HuH-7 (cell line): ENCODE data around the gene APOA4.
"Not testable (repeated sequence)": the region's sequence is repeated elsewhere in the genome, so short reads cannot be mapped to it uniquely, and the experiment has no call there.

Experiments used
- DNase-seq: peaks from one replicate; pipeline ENCODE4 v3.0.0; 2011; ENCODE audit warnings: low spot score

Gene APOA4

DNA sequence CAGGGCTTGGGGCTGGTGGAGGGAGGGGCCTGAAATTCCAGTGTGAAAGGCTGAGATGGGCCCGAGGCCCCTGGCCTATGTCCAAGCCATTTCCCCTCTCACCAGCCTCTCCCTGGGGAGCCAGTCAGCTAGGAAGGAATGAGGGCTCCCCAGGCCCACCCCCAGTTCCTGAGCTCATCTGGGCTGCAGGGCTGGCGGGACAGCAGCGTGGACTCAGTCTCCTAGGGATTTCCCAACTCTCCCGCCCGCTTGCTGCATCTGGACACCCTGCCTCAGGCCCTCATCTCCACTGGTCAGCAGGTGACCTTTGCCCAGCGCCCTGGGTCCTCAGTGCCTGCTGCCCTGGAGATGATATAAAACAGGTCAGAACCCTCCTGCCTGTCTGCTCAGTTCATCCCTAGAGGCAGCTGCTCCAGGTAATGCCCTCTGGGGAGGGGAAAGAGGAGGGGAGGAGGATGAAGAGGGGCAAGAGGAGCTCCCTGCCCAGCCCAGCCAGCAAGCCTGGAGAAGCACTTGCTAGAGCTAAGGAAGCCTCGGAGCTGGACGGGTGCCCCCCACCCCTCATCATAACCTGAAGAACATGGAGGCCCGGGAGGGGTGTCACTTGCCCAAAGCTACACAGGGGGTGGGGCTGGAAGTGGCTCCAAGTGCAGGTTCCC, 6.5 kb upstream of the APOA4 start, which contains the start of gene APOC3:
Gene APOC3 (plus strand): TSS at position 383 of the 659 bp plus-strand sequence. CDS start 676 bp downstream, outside the sequence.
- peak; percentile 66 for DNase-seq

DNA sequence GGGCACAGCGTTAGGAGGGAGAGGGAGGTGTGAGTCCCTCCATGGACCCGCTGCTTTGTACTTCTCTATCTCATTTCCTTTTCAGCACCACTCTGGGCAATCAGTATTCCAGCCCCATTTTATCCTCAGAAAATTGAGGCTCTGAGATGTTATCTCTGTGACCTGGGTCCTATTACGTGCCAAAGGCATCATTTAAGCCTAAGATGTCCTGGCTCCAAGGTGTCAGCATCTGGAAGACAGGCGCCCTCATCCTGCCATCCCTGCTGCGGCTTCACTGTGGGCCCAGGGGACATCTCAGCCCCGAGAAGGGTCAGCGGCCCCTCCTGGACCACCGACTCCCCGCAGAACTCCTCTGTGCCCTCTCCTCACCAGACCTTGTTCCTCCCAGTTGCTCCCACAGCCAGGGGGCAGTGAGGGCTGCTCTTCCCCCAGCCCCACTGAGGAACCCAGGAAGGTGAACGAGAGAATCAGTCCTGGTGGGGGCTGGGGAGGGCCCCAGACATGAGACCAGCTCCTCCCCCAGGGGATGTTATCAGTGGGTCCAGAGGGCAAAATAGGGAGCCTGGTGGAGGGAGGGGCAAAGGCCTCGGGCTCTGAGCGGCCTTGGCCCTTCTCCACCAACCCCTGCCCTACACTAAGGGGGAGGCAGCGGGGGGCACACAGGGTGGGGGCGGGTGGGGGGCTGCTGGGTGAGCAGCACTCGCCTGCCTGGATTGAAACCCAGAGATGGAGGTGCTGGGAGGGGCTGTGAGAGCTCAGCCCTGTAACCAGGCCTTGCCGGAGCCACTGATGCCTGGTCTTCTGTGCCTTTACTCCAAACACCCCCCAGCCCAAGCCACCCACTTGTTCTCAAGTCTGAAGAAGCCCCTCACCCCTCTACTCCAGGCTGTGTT, 5.8 kb upstream of the APOA4 start:
- peak; percentile 71 for DNase-seq

DNA sequence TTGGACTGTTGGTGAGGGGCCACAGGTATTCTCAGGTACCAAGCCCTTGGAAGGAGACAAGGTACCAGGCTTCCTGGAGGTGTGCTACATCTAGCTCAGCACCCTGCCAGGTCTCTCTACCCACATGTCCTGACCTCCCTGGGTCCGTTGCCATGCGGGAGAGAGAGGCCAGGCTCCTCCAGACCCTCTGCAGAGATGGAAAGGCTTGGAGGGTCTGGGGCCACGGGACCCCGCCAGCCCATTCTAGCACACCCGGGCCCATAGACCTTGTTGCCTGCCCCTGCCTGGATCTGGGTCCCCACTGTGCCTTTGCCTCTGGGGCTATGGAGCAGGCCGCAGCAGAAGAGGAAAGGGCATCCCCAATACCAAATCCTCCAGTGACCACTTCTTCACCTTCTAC, 4.4 kb upstream of the APOA4 start:
- DNase-seq = no peak

DNA sequence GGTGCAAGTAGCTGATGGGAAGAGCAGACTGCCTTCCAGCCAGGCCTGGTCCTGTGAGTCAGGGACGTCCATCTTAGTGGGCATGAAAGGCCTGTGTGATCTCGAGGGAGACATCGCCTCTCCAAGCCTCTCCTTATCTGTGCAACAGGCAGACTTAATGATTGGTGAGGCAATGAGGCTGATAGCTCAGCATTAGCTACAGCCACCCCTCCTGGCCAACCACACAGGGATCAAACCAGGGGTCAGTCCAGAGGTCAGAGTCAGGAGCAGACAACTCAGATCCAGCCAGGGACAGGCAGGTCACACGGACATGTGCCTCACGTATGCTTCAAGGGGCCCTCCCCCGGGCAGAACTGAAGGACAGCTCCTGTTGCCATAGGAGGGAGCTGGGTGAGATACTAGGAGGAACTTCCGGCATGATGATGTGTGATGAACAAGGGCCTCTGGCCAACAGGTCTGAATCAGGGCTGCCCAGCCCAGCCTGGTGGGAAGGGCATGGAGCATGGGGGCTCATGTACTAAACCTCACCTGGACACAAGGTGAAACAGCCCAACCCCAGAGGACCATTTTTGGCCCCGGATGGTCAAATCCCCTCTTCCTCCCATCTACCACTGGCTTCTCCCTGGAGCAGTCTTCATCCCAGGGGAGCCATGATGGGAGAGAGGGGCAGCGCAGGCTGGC, 3.8 kb upstream of the APOA4 start:
- peak; percentile 84 for DNase-seq

DNA sequence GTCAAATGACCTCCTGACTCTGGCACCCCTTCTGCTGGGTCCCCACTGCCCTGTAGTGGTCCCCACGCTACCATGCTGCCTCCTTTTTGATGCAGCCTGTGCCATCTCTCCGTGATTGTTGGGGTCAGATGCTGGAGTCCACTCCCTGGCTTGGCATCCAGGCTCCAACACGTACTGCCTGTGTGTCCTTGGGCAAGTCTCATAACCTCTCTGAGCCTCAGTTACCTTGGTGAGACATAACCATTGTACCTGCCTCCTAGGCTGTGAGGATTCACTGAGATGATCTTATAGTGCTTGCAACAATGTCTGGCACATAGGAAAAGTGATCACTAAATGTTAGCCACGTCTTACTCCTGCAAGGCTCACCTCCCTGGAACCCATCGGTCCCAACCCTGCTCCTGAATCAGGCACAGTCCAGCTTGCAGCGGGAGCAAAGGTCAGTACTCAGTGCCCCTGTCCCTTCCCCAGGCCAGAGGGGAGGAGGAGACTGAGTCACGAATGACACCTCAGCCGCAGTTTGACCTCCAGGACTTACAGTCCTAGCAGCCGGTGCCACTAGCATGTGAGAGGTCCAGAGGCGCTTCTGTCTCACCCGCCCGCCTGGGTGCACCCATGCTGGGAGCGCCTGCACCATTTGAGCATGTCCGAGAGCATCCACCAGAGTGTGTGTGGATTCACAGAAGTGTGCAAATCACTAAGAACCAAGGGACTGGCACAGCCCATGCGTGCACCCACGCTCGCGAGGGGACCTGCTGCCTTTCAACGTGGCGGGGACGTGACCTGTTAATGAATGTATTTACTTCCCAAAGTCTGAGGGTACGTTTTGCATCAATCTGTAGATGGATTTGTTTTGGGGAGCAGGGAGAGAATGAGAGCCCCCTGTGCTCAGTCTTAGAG, 3.0 kb upstream of the APOA4 start:
- no peak for DNase-seq

DNA sequence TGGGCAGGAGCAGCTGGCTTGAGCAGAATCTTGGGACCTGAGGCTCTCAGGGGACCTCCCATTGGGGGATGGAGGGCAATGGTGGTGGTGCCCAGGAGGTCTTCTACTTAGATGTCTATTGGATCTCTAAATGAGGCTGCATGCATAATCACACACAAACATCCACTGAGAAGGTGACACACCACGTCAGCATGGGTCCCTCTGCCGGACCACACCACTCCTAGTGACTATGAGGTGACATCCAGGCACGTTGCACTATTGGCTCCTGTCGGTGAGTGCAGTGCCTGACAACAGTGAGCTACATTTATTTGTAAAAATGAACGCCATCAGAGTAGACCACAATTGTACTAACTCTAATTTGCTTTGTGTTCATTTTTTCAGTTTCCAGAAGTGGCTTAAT, 2.3 kb upstream of the APOA4 start:
- no peak for DNase-seq

DNA sequence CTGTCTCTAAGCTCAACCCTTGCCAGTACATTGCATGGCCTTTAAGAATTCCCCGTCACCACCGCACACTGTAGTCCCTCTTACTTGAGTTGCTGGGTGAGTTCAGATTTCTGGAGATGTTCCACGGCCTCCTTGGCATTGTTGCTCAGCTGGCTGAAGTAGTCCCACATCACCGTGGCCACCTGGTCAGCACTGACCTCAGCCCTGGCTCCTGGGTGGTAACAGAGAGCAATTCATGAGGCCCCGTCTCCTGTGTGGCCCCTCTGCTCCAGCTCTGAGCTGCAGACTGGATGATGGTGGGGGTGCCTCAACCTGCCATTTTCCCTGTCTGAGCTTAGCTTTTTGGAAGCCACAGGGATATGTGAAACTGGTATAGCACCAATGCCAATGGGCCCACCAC, 529 bp downstream of the APOA4 start:
- no peak for DNase-seq

DNA sequence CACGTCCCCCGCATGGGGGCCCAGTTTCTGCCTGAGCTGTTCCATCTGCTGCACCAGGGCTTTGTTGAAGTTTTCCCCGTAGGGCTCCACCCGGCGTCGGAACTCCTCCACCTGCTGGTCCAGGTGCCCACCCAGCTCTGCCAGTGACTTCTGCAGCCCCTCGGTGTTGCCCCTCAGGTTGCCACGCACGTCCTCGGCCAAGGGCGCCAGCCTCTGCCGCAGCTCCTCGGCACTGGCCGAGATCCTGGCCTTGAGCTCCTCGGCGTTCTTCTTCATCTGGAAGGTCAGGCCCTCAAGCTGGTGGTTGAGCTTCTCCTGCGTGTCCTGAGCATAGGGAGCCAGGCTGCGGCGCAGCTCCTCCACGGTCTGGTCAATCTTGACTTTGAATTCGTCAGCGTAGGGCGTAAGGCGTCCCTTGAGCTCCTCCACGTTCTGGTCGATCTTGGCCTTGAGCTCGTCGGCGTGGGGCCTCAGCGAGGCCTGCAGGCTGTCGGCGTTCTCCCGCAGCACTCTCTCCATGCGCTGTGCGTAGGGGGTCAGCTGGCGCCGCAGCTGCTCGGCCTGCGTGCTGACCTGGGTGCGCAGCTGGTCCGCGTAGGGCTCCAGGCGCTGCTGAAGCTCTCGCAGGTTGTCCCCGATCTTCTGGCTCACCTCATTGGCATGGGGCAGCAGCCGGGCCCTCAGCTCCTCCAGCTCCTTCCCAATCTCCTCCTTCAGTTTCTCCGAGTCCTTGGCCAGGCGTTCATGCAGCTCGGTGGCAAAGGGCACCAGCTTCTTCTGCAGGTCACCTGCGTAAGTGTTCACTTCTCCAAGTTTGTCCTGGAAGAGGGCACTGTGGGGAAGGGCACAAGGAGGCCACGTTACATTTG, 1.8 kb downstream of the APOA4 start:
- no peak for DNase-seq

DNA sequence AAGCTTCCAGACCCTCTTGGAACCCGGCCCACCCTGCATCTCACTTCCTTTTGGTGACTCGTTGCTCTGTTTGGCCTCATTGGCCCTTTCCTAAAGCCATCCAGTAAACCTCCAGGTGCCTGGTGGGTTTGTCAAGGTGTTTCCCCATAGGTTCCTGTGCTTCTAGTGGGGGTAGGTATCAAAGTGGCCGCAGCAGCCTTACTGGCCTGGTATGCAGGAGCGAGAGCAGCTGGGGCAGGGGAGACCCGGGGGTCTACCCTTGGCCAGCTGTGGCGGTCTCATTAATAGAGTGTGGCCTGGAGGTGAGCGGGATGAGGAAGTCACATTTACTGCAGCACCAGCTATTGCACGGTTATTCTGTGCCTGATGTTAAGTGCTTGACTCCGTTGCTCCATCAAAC, 4.1 kb downstream of the APOA4 start:
- DNase-seq = no peak

DNA sequence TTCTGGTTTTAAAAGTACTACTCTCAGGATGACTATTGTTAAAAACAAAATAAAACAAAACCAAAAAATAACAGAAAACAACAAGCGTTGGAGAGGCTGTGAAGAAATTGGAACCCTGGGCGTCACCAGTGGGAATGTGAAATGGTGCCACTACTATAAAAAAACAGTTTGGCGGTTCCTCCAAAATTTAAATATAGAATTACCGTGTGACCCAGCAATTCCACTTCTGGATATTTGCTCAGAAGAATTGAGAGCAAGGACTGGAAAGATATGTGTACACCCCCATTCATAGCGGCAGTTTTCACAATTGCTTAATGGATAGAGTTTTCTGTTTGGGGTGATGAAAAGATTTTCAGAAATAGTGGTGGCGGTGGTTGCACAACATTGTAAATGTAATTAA, 8.6 kb downstream of the APOA4 start:
- DNase-seq = no peak

DNA sequence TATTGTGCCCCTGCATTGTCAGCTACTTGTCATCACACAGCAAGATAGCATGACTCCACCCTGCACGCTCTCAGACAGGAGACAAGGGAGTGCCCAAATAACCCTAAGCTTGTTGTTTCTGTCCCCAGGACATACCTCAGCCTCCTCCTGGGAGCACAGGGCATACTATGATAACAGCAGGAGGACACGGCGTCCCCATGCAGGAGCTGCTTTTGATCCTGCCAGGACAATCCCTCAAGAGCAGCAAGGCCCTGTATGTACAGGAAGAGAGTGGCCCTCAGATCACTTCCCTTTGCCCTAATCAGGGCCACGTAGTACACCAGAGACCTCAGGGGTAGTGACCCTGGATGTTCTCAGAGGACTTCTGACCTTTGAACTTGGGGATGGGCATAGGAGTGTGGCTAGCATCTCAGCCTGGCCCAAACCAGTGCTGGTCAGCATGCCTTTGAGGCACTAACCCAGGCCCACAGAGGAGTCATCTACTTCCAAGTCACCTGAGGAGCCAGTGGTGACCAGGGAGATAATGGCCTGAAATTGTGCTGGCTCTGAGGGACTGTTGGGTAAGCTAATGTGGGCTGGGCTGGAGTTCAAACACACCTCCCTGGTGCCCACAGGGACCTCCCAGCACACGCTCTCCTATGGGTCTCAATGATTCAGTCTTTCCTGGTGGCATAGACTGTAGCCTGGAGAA, 9.2 kb downstream of the APOA4 start:
- DNase-seq = no peak

DNA sequence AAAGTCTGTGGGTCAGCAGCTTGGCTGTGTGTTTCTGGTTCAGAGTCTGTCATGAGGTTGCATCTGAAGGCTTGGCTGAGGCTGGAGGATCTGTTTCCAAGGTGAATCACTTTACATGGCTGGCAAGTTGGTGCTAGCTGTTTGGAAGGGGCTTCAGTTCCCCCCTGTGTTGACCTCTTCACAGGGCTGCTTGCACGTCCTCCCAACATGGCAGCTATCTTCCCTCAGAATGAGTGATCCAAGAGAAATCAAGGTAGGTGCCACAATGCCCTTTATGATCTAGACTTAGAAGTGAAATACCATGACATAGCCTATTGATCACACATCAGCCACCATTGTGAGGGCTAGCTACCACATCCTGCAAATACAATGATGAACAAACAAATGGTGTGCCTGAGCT, 9.9 kb downstream of the APOA4 start:
- no peak for DNase-seq

DNA sequence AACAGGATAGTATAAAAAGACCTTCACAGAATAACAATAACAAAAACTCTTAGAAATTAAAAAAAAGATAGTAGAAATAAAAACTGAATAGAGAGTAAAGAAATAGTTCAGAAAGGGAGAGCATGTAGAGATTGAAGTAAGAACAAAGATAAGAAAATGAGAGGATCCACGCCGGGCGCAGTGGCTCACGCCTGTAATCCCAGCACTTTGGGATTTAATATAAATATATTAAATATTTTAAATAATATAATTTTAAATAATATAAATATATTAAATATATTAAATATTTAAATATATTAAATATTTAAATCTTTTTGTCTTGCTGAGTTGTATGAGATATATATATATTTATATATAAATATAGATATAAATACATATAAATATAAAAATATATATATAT, 11.0 kb downstream of the APOA4 start:
- no peak for DNase-seq

DNA sequence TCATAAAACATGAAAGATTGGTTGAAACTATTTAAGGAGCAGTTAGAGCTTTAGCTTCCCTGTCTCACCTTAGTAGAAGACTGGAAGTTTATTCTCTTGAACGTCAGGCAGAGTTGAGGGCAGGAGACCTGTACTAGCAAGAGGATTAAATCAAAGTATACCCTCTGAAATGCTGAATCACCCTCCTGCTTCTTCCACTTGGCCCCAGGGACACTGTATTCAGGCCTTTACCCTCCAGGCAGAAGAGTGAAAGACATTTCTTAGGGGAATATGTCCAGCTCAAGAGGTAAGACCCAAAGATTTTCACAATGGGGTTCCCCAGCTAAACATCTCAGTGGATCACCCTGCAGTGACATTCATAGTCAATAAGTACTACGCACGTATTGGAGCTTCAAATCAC, 11.9 kb downstream of the APOA4 start:
- DNase-seq = no peak

DNA sequence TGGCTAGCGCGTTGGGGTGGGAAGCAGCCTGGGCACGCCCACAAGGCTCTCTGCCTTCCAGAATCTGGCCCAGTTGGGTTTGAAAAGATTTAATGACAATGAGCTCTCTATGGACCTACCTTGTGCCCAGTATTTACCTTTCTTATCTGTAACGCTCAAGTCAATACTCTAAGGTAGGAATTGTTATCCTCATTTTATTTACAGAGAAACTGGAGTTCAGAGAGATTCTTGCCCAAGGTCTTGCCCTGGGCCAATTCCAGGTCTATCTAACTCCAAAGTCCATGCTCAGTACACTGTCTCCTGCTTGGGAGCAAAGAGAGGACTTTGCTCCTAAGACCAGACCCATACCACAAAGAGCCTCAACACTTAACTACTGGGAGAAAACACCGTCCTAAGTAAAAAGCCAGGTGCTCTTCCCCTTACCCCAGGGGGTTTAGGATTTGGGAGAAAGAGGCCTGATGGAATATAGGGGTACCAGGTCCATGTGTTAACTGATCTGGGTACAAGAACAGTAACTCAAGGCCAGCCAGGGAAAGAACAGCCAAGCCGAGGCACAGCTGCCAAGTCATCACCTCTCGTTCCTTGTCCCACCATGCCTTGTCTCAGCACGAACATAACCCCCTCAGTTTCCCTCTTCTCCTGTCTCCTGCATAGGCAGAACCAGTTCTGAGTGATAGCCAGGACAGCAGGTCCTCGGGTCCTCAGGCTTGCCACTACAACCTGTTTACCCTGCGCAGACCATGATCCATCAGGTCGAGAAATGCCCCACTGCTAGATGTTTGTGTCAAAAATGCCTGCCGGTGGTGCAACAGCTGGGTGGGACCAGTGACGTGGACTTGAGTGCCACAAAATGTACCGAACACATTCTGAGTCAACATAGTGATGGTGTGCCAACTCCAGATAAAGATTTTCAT, 14.6 kb downstream of the APOA4 start:
- peak; percentile 60 for DNase-seq

DNA sequence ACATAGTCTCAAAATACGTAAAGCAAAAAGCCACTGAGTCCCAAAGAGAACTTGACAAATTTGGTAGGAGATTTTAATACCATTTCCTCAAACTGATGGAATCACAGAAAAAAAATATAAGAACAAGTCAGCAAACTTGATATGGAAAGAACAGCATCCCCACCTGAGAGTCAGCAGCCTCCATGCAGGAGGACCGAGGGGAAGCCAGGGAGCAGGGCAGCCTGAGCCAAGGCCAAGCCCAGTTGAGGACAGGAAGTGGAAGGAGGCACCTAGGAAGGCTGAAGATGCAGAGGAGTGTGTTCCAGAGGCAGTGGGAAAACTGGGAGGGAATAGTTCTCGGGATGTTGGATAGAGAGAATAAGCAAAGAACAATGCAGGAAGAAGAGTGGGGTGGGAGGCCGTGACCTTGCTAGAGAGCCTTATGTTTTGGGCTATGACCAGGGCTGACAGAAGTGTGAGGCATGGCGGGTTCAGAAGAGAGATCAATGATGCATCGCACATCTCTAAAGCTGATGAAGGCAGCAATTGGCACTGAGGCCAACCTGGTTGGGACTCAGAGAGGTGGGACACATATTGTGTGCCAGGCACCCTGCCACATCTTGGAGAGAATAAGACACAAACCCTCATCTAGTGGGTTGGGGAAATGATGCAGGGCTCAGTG, 15.4 kb downstream of the APOA4 start:
- no peak for DNase-seq

DNA sequence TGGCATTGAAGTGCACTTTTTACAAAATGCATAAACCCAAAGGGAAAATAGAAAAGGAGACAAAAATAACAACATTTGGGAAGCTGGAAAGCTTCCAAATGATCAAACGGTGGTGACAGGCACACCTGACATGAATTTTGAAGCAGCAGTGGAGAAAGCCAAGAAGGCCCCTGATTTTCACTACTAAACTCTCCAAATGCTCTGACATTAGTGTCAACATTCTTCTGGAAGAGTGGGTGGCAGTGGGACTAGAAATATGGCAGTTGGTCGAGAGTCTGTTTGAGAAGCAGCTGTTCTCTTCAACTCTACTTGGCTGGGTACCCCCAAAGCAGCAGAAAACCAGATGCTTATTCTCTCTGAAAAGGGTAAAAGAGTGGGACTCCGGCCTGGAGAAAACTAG, 19.1 kb downstream of the APOA4 start:
- no peak for DNase-seq

DNA sequence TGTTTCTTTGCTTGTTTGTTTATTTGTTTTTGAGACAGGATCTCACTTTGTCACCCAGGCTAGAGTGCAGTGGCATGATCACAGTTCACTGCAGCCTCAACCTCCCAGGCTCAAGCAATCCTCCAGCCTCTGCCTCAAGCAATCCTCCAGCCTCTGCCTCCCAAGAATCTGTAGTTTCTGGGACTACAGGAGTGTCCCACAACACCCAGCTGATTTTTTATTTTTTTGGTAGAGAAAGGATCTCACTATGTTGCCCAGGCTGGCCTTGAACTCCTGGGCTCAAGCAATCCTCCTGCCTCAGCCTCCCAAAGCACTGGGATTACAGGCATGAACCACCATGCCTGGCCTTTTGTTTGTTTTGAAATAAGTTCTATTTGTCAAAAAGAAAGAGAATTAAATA, 21.4 kb downstream of the APOA4 start:
- not testable (repeated sequence) for DNase-seq

DNA sequence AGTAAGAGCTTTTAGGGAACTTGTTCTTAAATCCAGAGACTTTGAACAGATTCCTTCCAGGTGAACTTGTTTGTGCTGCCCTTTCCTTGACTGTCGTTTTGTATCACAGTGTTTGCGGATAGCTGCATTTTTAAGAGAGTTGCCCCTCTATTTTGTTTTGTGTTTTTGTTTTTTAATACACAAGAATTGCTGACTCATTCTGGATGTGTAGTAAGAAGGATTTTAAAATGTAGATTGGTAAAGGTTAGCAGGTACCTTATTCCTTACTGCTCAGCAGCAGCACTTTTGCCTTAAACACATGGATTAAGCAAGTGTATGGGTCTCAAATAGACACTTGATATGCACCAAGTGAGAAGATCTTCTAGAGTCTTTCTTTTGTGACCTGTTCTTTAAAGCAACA, 22.5 kb downstream of the APOA4 start:
- no peak for DNase-seq
